ENCODE data around the gene DCLK2.
A peak's percentile ranks its signal among the peaks of the same experiment; 100 is the strongest.

The DCLK2 gene

DNA sequence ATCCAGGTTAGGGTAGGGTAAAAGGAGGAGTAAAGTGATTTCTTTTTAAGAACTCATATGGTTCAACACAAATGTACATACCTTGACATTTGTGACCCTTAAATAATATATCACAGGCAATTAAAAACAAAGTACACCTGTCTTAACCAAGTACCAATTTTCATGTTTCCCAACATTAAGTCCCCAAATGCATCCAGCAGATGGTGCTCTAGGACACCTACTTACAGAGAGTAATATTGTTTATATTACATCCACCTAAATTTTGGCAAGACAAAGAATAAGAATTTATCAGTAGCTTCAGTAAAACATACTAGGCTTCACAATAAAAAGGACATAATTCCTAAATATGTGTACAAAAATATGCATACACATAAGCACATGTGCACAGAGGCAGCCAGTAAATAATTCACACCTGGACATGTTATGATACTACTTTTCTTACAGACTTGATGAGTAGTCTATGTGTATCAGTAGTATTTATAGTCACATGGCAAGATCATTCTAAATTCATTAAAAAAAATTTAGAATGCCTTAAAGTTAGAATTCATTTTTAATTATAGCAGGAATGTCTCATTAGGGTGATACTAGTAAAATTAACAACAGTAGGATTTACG lies 219.7 kb downstream of the DCLK2 start:
- no peaks in the 10 kb centered on the region for H3K9me3 Mint-ChIP-seq
- TF ChIP-seq, protein P1, sequence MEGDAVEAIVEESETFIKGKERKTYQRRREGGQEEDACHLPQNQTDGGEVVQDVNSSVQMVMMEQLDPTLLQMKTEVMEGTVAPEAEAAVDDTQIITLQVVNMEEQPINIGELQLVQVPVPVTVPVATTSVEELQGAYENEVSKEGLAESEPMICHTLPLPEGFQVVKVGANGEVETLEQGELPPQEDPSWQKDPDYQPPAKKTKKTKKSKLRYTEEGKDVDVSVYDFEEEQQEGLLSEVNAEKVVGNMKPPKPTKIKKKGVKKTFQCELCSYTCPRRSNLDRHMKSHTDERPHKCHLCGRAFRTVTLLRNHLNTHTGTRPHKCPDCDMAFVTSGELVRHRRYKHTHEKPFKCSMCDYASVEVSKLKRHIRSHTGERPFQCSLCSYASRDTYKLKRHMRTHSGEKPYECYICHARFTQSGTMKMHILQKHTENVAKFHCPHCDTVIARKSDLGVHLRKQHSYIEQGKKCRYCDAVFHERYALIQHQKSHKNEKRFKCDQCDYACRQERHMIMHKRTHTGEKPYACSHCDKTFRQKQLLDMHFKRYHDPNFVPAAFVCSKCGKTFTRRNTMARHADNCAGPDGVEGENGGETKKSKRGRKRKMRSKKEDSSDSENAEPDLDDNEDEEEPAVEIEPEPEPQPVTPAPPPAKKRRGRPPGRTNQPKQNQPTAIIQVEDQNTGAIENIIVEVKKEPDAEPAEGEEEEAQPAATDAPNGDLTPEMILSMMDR (IDR thresholded peaks at IDR 0.05; ENCODE audit: unreplicated experiment in 3 of 3): peak; percentile 63 to 83 (median 72)
- H3K27ac Mint-ChIP-seq: no peak overlapping the region
- no peak overlapping the region for H3K4me3 Mint-ChIP-seq
- no peaks in the 10 kb centered on the region for H3K36me3 Mint-ChIP-seq (ENCODE audit: low read depth)
- H3K27me3 Mint-ChIP-seq (ENCODE audit: low read depth): no peaks in the 10 kb centered on the region
- no peaks in the 10 kb centered on the region for H3K4me1 Mint-ChIP-seq

DNA sequence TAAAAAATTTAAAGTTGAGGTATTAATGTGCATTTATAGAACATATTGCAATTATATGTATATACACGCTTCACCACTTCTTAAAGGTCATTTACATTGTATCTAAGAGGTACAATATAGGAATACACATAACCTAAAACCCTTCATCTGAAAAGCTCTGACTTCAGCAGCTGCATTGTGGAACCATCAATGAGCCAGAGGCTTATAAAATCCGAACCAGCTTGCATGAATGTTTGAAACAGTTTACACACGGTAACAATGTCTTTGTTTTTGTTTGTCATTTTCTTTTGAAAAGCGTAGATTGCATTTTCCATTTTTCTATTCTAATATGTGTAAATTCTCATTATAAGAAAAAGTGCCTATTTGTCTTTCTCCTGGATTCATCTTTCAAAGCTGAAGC lies 221.6 kb downstream of the DCLK2 start:
- TF ChIP-seq, protein P1 (IDR thresholded peaks at IDR 0.05; ENCODE audit: unreplicated experiment in 3 of 3): no peak
- Mint-ChIP-seq H3K4me1 (no peaks in the 10 kb centered on the region), H3K27me3 (ENCODE audit: low read depth) (no peaks in the 10 kb centered on the region), H3K9me3 (no peaks in the 10 kb centered on the region), H3K4me3 (no peak overlapping the region), H3K27ac (no peak overlapping the region), H3K36me3 (ENCODE audit: low read depth) (no peaks in the 10 kb centered on the region)

DNA sequence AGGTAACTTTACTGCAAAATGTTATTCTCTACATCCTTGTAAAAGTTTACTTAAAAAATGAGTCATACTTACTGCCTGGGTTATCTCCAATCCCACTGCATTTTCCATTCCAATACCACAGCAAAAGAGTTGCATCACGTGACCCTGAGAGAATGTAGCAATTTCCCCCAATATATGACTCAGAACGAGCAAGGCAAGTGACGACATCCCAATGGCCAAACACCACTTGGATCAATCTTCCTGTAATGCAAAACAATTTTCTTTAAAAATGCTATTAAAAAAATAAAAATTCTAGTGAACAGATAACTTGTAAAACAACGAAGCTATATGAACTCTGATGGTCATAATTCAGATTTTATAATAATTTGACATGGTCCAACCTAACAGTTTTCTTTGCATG lies 224.3 kb downstream of the DCLK2 start:
- Mint-ChIP-seq H3K4me1 (peaks cover 11% of the 10 kb centered on the region), H3K27me3 (ENCODE audit: low read depth) (no peaks in the 10 kb centered on the region), H3K27ac (no peak overlapping the region), H3K9me3 (no peaks in the 10 kb centered on the region), H3K36me3 (ENCODE audit: low read depth) (no peaks in the 10 kb centered on the region), H3K4me3 (no peak overlapping the region)
- TF ChIP-seq, protein P1 (IDR thresholded peaks at IDR 0.05; ENCODE audit: unreplicated experiment in 3 of 3): no peak

DNA sequence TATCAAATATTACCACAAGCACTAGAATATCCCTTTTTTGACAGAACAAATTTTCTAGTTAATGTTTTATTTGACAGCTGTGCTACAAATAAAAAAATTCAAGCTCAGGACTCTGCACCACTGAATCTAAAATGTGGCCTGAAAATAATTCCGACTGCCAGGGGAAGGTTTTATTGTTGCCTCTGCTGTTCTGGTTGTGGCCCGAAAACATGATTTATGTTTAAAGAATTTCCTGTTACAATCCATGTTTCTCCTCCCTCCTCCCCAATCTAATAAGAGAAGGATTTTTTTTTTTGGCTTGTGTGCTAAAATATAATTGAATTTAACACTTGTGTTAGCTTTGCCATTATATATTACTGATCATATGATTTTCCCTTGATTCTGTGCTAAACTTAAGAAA lies 227.8 kb downstream of the DCLK2 start:
- Mint-ChIP-seq H3K36me3 (ENCODE audit: low read depth) (no peaks in the 10 kb centered on the region), H3K4me1 (peaks cover 11% of the 10 kb centered on the region), H3K27me3 (ENCODE audit: low read depth) (no peaks in the 10 kb centered on the region), H3K4me3 (no peak overlapping the region), H3K27ac (peak overlapping the region in 1 of 3 experiments; percentile 76), H3K9me3 (no peaks in the 10 kb centered on the region)
- TF ChIP-seq, protein P1 (IDR thresholded peaks at IDR 0.05; ENCODE audit: unreplicated experiment in 3 of 3): no peak

DNA sequence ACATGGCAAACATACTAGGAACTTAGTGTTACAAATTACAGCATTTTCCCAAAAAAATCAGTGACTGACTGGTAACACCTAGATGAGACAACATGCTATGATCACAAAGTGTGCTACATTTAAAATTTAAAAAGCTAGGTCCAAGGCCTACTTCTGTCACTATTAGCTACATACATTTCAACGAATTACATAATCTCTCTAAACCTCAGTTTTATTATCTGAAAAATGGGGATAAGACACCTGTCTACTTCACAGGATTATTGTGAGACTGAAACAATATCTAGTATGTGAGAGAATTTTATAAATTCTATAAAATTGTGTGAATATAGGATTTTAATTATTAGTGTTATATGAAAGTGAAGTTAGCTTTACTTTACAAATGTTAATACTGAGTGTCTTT lies 228.5 kb downstream of the DCLK2 start:
- Mint-ChIP-seq H3K27ac (no peak overlapping the region), H3K36me3 (ENCODE audit: low read depth) (no peaks in the 10 kb centered on the region), H3K9me3 (no peaks in the 10 kb centered on the region), H3K27me3 (ENCODE audit: low read depth) (no peaks in the 10 kb centered on the region), H3K4me3 (no peak overlapping the region), H3K4me1 (peaks cover 11% of the 10 kb centered on the region)
- TF ChIP-seq, protein P1 (IDR thresholded peaks at IDR 0.05; ENCODE audit: unreplicated experiment in 3 of 3): no peak
